NCI-H2107 treated with DMSO at 0.1 percent for 48 hours (cell line): ENCODE results near the gene TFB1M.

ENCODE experiments used
- DNase-seq: peaks from one replicate; lab custom pipeline; 2025; ENCODE audit not compliant: unreplicated experiment; lab: John Stamatoyannopoulos, UW

TFB1M gene

GRCh38 chr6:155265843-155266535, 48.3 kb downstream of the TFB1M start:
- no peak for DNase-seq

GRCh38 chr6:155264693-155265320, 49.5 kb downstream of the TFB1M start:
- DNase-seq: no peak

- DNase-seq: no peak
Observed at GRCh38 chr6:155263373-155264063, 50.8 kb downstream of the TFB1M start, which contains the start of gene CLDN20. Gene CLDN20 (plus strand): TSS chr6:155264013. CDS start chr6:155275720, 11,707 bp downstream.

GRCh38 chr6:155262655-155263054, 51.6 kb downstream of the TFB1M start:
- DNase-seq: no peak

- DNase-seq: no peak
Observed at GRCh38 chr6:155261111-155261900, 53.0 kb downstream of the TFB1M start.

GRCh38 chr6:155260686-155261085, 53.6 kb downstream of the TFB1M start:
- DNase-seq: no peak

GRCh38 chr6:155259897-155260296, 54.4 kb downstream of the TFB1M start:
- no peak for DNase-seq

GRCh38 chr6:155259204-155259603, 55.1 kb downstream of the TFB1M start:
- DNase-seq: no peak

GRCh38 chr6:155257796-155258195, 56.5 kb downstream of the TFB1M start:
- no peak for DNase-seq

GRCh38 chr6:155256122-155256795, 58.0 kb downstream of the TFB1M start:
- no peak for DNase-seq

GRCh38 chr6:155254139-155254538, 60.1 kb downstream of the TFB1M start:
- no peak for DNase-seq

- DNase-seq: no peak
Observed at GRCh38 chr6:155253337-155253736, 60.9 kb downstream of the TFB1M start.

GRCh38 chr6:155252581-155252980, 61.7 kb downstream of the TFB1M start:
- DNase-seq: no peak

- DNase-seq: no peak
Observed at GRCh38 chr6:155250701-155251381, 63.4 kb downstream of the TFB1M start.

GRCh38 chr6:155248008-155249001, 66.0 kb downstream of the TFB1M start:
- DNase-seq: no peak

- no peak for DNase-seq
Observed at GRCh38 chr6:155247618-155248007, 66.7 kb downstream of the TFB1M start.

GRCh38 chr6:155246825-155247224, 67.5 kb downstream of the TFB1M start:
- DNase-seq: no peak

GRCh38 chr6:155245831-155246230, 68.5 kb downstream of the TFB1M start:
- no peak for DNase-seq

- DNase-seq: no peak
Observed at GRCh38 chr6:155245193-155245592, 69.1 kb downstream of the TFB1M start.
